BLaER1 treated with 17β-estradiol and CSF1 and Interleukin-3, amounts not matched to agents 10 nM and 100 nM (cell line): ENCODE measurements around the gene ARX.

ENCODE experiments used
- H3K27ac ChIP-seq, 11 experiments: shearing (Covaris generic); formaldehyde crosslinking; 2 replicates each; pipeline ENCODE4 v1.8.1; 2022
- H3K27me3 ChIP-seq, 11 experiments: shearing (Covaris generic); formaldehyde crosslinking; 2 replicates each; pipeline ENCODE4 v1.8.1; 2022
- H3K36me3 ChIP-seq, 11 experiments: shearing (Covaris generic); formaldehyde crosslinking; 2 replicates each; pipeline ENCODE4 v1.8.1; 2022
- H3K4me1 ChIP-seq, 10 experiments: shearing (Covaris generic); formaldehyde crosslinking; 2 replicates each; pipeline ENCODE4 v1.8.1; 2022
- H3K4me2 ChIP-seq, 11 experiments: shearing (Covaris generic); formaldehyde crosslinking; 2 replicates each; pipeline ENCODE4 v1.8.1; 2022
- H3K4me3 ChIP-seq, 10 experiments: shearing (Covaris generic); formaldehyde crosslinking; 2 replicates each; pipeline ENCODE4 v1.8.1; 2022
- H3K9ac ChIP-seq, 11 experiments: shearing (Covaris generic); formaldehyde crosslinking; 2 replicates each; pipeline ENCODE4 v1.8.1; 2022
- H3K9me3 ChIP-seq, 11 experiments: shearing (Covaris generic); formaldehyde crosslinking; replicated peaks in 1 of 11; 2 replicates each; pipeline ENCODE4 v1.8.1; 2022
- H4K20me1 ChIP-seq, 11 experiments: shearing (Covaris generic); formaldehyde crosslinking; 2 replicates each; pipeline ENCODE4 v1.8.1; 2022
- Cebpa-rat ChIP-seq, 11 experiments: shearing (Covaris generic); IDR thresholded peaks; 2 replicates each; pipeline ENCODE4 v1.8.1; 2022

The ARX gene

DNA sequence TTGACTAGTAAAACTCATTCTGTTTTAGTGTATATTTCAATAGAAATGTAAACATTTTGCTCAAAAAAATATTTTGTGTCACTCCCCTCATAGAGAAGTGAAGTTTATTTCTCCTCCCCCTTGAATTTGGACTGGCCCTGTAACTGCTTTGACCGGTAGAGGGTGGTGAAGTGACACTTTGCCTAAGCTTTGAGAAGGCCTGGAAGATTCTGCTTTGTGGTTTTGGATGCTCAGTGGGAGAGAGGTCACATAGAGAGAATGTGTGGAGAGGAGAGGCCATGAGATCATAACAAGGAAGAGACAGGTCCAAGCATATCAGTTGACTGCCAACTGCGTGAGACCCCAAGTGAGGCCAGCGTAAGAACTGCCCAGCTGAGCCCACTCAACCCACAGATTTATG lies 19.1 kb upstream of the ARX start:
- Histone ChIP-seq H3K4me2 (no peak overlapping the region), H3K27ac (no peak overlapping the region), H3K9me3 (peaks cover 0 to 9% (median 0%) of the 10 kb centered on the region in 11 experiments; a peak in 5 of 22 replicates), H3K9ac (no peak overlapping the region), H3K27me3 (peaks cover 59 to 86% (median 79%) of the 10 kb centered on the region in 11 experiments), H3K4me3 (no peak overlapping the region), H4K20me1 (0 out of 22 replicates have a peak, but pooled peaks cover 0 to 5% (median 0%) of the 10 kb centered on the region in 11 experiments), H3K4me1 (no peaks in the 10 kb centered on the region), H3K36me3 (no peaks in the 10 kb centered on the region)
- no peak for TF ChIP-seq Cebpa-rat (IDR thresholded peaks at IDR 0.05)

- Histone ChIP-seq H3K4me2 (no peak overlapping the region), H3K36me3 (no peaks in the 10 kb centered on the region), H4K20me1 (peaks cover 0 to 13% (median 0%) of the 10 kb centered on the region in 11 experiments; a peak in 3 of 22 replicates), H3K27me3 (peaks cover 81 to 98% (median 94%) of the 10 kb centered on the region in 11 experiments), H3K9ac (no peak overlapping the region), H3K4me3 (no peak overlapping the region), H3K27ac (no peak overlapping the region), H3K9me3 (no peaks in the 10 kb centered on the region), H3K4me1 (no peaks in the 10 kb centered on the region)
- no peak for TF ChIP-seq Cebpa-rat (IDR thresholded peaks at IDR 0.05)
These were observed 13.6 kb upstream of the ARX start for GRCh38 chrX:25029288-25029825.

- H4K20me1 ChIP-seq, result peaks cover 0 to 18% (median 0%) of the 10 kb centered on the region in 11 experiments; a peak in 4 of 22 replicates
- no peak overlapping the region for H3K4me2 ChIP-seq
- peaks cover 87 to 99% (median 98%) of the 10 kb centered on the region in 11 experiments for H3K27me3 ChIP-seq
- no peaks in the 10 kb centered on the region for H3K9me3 ChIP-seq
- no peak overlapping the region for H3K9ac ChIP-seq
- H3K27ac ChIP-seq, result no peak overlapping the region
- H3K36me3 ChIP-seq, result no peaks in the 10 kb centered on the region
- H3K4me3 ChIP-seq, result no peak overlapping the region
- no peak for TF ChIP-seq Cebpa-rat (IDR thresholded peaks at IDR 0.05)
- H3K4me1 ChIP-seq, result no peaks in the 10 kb centered on the region
These were observed 13.0 kb upstream of the ARX start for GRCh38 chrX:25028726-25029125.

DNA sequence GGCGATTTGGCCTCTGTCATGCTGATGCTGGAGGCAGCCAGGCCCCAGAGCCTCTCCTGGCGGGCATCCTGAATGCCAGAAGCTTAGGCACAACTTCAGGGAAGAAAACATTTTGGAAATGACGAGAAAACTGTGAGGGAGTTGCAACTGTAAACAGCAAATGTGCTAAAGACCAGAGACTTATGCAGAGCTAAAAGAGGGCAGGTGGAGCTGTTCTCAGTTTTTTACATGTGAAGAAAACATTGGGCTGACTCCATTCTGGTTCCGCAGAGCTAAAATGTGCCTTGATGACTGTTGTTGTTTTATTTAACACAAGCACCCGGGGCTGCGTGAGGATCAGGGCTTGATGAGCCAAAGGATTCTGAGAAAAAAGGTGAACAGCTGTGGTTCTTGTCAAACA lies 10.8 kb upstream of the ARX start:
- H3K4me3 ChIP-seq, result no peak overlapping the region
- no peak overlapping the region for H3K9ac ChIP-seq
- peaks cover 91 to 100% (median 99%) of the 10 kb centered on the region in 11 experiments for H3K27me3 ChIP-seq
- H4K20me1 ChIP-seq, result peaks cover 0 to 25% (median 7%) of the 10 kb centered on the region in 11 experiments; a peak in 8 of 22 replicates
- H3K4me1 ChIP-seq, result no peaks in the 10 kb centered on the region
- peaks cover 2 to 13% (median 6%) of the 10 kb centered on the region in 11 experiments; a peak in 16 of 22 replicates for H3K9me3 ChIP-seq
- H3K27ac ChIP-seq, result no peak overlapping the region
- no peak overlapping the region for H3K4me2 ChIP-seq
- no peak for TF ChIP-seq Cebpa-rat (IDR thresholded peaks at IDR 0.05)
- H3K36me3 ChIP-seq, result no peaks in the 10 kb centered on the region

GRCh38 chrX:25025615-25026014 lies 9.8 kb upstream of the ARX start:
- peaks cover 92 to 100% (median 99%) of the 10 kb centered on the region in 11 experiments for H3K27me3 ChIP-seq
- H3K4me2 ChIP-seq, result no peak overlapping the region
- peaks cover 0 to 31% (median 7%) of the 10 kb centered on the region in 11 experiments; a peak in 8 of 22 replicates for H4K20me1 ChIP-seq

GRCh38 chrX:25023908-25024307 lies 8.1 kb upstream of the ARX start:
- peaks cover 94 to 100% (median 100%) of the 10 kb centered on the region in 11 experiments for H3K27me3 ChIP-seq
- no peak overlapping the region for H3K4me2 ChIP-seq
- H3K27ac ChIP-seq, result no peak overlapping the region
- no peaks in the 10 kb centered on the region for H3K36me3 ChIP-seq
- no peak for TF ChIP-seq Cebpa-rat (IDR thresholded peaks at IDR 0.05)
- peaks cover 5 to 26% (median 19%) of the 10 kb centered on the region in 11 experiments; a peak in 18 of 22 replicates for H3K9me3 ChIP-seq
- H3K4me1 ChIP-seq, result no peaks in the 10 kb centered on the region
- no peak overlapping the region for H3K4me3 ChIP-seq
- H4K20me1 ChIP-seq, result peaks cover 0 to 48% (median 21%) of the 10 kb centered on the region in 11 experiments; a peak in 13 of 22 replicates
- H3K9ac ChIP-seq, result no peak overlapping the region

More at GRCh38 chrX:25025615-25026014, 9.8 kb upstream of the ARX start:
- no peak overlapping the region for H3K9ac ChIP-seq
- no peak for TF ChIP-seq Cebpa-rat (IDR thresholded peaks at IDR 0.05)
- no peaks in the 10 kb centered on the region for H3K36me3 ChIP-seq
- peaks cover 5 to 22% (median 15%) of the 10 kb centered on the region in 11 experiments; a peak in 18 of 22 replicates for H3K9me3 ChIP-seq
- H3K27ac ChIP-seq, result no peak overlapping the region
- no peaks in the 10 kb centered on the region for H3K4me1 ChIP-seq
- no peak overlapping the region for H3K4me3 ChIP-seq

GRCh38 chrX:25022499-25023325 lies 6.9 kb upstream of the ARX start:
- Histone ChIP-seq H3K9ac (no peak overlapping the region), H4K20me1 (peaks cover 0 to 60% (median 24%) of the 10 kb centered on the region in 11 experiments; a peak in 14 of 22 replicates), H3K4me3 (no peak overlapping the region), H3K27ac (no peak overlapping the region), H3K4me1 (no peaks in the 10 kb centered on the region), H3K4me2 (no peak overlapping the region), H3K9me3 (peaks cover 5 to 26% (median 19%) of the 10 kb centered on the region in 11 experiments; a peak in 18 of 22 replicates), H3K27me3 (peaks cover 100% of the 10 kb centered on the region in 11 experiments), H3K36me3 (no peaks in the 10 kb centered on the region)
- no peak for TF ChIP-seq Cebpa-rat (IDR thresholded peaks at IDR 0.05)

DNA sequence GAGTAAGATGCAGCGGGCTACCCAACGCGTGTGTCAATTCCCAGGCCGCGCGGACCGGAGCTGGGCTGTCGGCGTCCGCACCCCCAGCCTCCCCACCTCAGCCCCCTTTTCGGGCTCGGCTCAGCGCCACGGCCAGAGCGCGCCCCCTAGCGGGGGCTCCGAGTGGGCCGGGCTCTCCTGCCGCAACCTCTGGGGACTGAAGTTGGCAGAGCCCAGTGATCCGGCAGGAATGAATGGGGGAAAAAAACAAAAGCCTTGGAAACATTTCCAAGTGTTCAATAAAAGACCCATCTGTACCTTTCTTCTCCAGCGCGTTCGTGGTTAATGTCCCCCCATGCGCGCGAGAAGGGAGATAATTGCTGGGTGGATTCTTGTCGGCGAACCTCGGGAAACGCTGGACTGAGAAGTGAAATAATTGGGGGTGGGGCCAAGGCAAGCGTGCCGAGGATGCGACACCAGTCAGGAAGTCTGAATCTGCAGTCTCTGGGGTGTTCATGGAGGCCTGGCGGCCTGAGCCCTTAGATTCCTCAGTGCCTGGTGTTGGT lies 5.2 kb upstream of the ARX start:
- H3K27ac ChIP-seq, result no peak overlapping the region
- peaks cover 15 to 39% (median 30%) of the 10 kb centered on the region in 11 experiments; a peak in 21 of 22 replicates for H3K9me3 ChIP-seq
- no peaks in the 10 kb centered on the region for H3K4me1 ChIP-seq
- no peaks in the 10 kb centered on the region for H3K36me3 ChIP-seq
- no peak overlapping the region for H3K4me2 ChIP-seq
- H4K20me1 ChIP-seq, result peaks cover 0 to 72% (median 38%) of the 10 kb centered on the region in 11 experiments; a peak in 15 of 22 replicates
- peaks cover 100% of the 10 kb centered on the region in 11 experiments for H3K27me3 ChIP-seq
- no peak overlapping the region for H3K4me3 ChIP-seq
- no peak overlapping the region for H3K9ac ChIP-seq
- no peak for TF ChIP-seq Cebpa-rat (IDR thresholded peaks at IDR 0.05)

DNA sequence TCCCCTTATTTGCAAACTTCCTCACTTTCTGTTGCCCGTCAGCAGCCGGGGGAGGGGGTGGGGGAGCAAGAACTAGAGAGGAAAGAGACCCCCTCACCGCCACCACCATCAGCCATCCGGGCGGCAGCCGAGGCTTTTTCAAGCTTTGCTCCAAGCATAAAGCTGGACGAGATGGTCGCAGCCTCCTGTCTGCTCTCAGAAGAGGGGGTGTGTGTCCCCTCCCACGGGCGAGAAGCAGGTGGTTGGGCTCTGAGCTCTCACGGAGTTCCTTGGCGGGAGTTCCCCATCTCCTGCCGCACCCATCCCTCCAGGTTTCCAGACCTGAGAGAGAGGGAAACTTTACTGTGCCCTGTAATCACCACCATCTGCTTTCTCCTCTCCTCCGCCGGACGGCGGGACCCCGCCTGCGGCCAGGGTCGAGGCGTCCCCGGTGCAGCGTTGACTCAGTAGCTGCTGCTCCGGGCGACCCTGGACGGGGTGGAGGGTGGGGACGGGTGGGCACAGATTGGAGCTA lies 4.7 kb upstream of the ARX start:
- H4K20me1 ChIP-seq, result peaks cover 0 to 76% (median 43%) of the 10 kb centered on the region in 11 experiments; a peak in 15 of 22 replicates
- no peak for TF ChIP-seq Cebpa-rat (IDR thresholded peaks at IDR 0.05)
- peaks cover 21 to 44% (median 34%) of the 10 kb centered on the region in 11 experiments; a peak in 21 of 22 replicates for H3K9me3 ChIP-seq
- no peaks in the 10 kb centered on the region for H3K4me1 ChIP-seq
- H3K9ac ChIP-seq, result no peak overlapping the region
- peaks cover 100% of the 10 kb centered on the region in 11 experiments for H3K27me3 ChIP-seq
- H3K27ac ChIP-seq, result no peak overlapping the region
- no peak overlapping the region for H3K4me3 ChIP-seq
- no peak overlapping the region for H3K4me2 ChIP-seq
- H3K36me3 ChIP-seq, result no peaks in the 10 kb centered on the region
